ENCODE data around the gene MACROD1. TPM values are rescaled to one million over a fixed set of nuclear protein-coding genes. Genes with fewer than 3 reads are reported as not detected.

The MACROD1 gene
- total RNA-seq, 4 donors from 2014 or later = 17.1 to 30.0 (median 29.3) TPM

GRCh38 chr11:64118876-64119665 is 46.8 kb downstream of the MACROD1 start:
- no peak for TF ChIP-seq POLR2A (IDR thresholded peaks at IDR 0.05)
- no peak for TF ChIP-seq CTCF (IDR thresholded peaks at IDR 0.05)
- H3K4me1 ChIP-seq = no peaks in the 10 kb centered on the region

GRCh38 chr11:64117763-64118459 is 48.0 kb downstream of the MACROD1 start:
- Histone ChIP-seq H3K9me3 (no peaks in the 10 kb centered on the region), H3K4me1 (no peaks in the 10 kb centered on the region), H3K4me3 (no peak overlapping the region), H3K36me3 (no peaks in the 10 kb centered on the region), H3K27ac (no peak overlapping the region), H3K27me3 (no peaks in the 10 kb centered on the region)
- DNase-seq = no peak
- TF ChIP-seq POLR2A (IDR thresholded peaks at IDR 0.05) (no peak), CTCF (IDR thresholded peaks at IDR 0.05) (no peak)

More at GRCh38 chr11:64118876-64119665, 46.8 kb downstream of the MACROD1 start:
- no peaks in the 10 kb centered on the region for H3K9me3 ChIP-seq
- H3K36me3 ChIP-seq = no peaks in the 10 kb centered on the region
- no peak overlapping the region for H3K27ac ChIP-seq
- H3K27me3 ChIP-seq = no peaks in the 10 kb centered on the region
- no peak overlapping the region for H3K4me3 ChIP-seq
- no peak for DNase-seq

GRCh38 chr11:64115531-64116522 is 50.1 kb downstream of the MACROD1 start:
- no peak overlapping the region for H3K27ac ChIP-seq
- peak in 1 of 3 donors; percentile 61 for DNase-seq
- H3K4me3 ChIP-seq = no peak overlapping the region
- no peaks in the 10 kb centered on the region for H3K4me1 ChIP-seq
- H3K9me3 ChIP-seq = no peaks in the 10 kb centered on the region
- H3K36me3 ChIP-seq = no peaks in the 10 kb centered on the region
- TF ChIP-seq CTCF (IDR thresholded peaks at IDR 0.05) = no peak
- no peak for TF ChIP-seq POLR2A (IDR thresholded peaks at IDR 0.05)
- H3K27me3 ChIP-seq = no peaks in the 10 kb centered on the region

GRCh38 chr11:64114231-64114630 is 51.7 kb downstream of the MACROD1 start:
- no peak for DNase-seq
- Histone ChIP-seq H3K27ac (no peak overlapping the region), H3K27me3 (no peaks in the 10 kb centered on the region), H3K4me3 (no peak overlapping the region), H3K9me3 (no peaks in the 10 kb centered on the region), H3K4me1 (no peaks in the 10 kb centered on the region), H3K36me3 (no peaks in the 10 kb centered on the region)
- TF ChIP-seq POLR2A (IDR thresholded peaks at IDR 0.05) (no peak), CTCF (IDR thresholded peaks at IDR 0.05) (no peak)

- TF ChIP-seq CTCF (IDR thresholded peaks at IDR 0.05) = no peak
- TF ChIP-seq POLR2A (IDR thresholded peaks at IDR 0.05) = no peak
- H3K9me3 ChIP-seq = no peaks in the 10 kb centered on the region
- DNase-seq = no peak
- H3K27ac ChIP-seq = no peak overlapping the region
- H3K27me3 ChIP-seq = no peaks in the 10 kb centered on the region
- no peak overlapping the region for H3K4me3 ChIP-seq
- no peaks in the 10 kb centered on the region for H3K36me3 ChIP-seq
- no peaks in the 10 kb centered on the region for H3K4me1 ChIP-seq
Observed at GRCh38 chr11:64113462-64113780, 52.5 kb downstream of the MACROD1 start.

All from Peyer's patch (tissue), 4 donors.